Esophagus muscularis mucosa (tissue), 4 donors: ENCODE measurements around the gene PYGB. TPM values are rescaled to one million over a fixed set of nuclear protein-coding genes. Genes with fewer than 3 reads are reported as not detected.

Experiments used
- DNase-seq: peaks from one replicate; pipeline ENCODE4 v3.0.0-alpha.2; 2017; ENCODE audit errors: extremely low spot score
- H3K27ac ChIP-seq, 4 donors: fragments of 200-600 bp; sonication (generic); replicated peaks in 1 of 4; 1 replicate in 3 of 4; 2 replicates in 1 of 4; pipeline ENCODE4 v1.5.1; 2016 to 2019; ENCODE audit warnings: mild to moderate bottlenecking in 1 of 4
- H3K27me3 ChIP-seq, 4 donors: fragments of 200-600 bp; sonication (generic); one replicate each; pipeline versions ENCODE4 v1.5.1 to v1.6.0; 2016 to 2019
- H3K36me3 ChIP-seq, 4 donors: fragments of 200-600 bp; sonication (generic); one replicate each; pipeline ENCODE4 v1.5.1; 2016 to 2019
- H3K4me1 ChIP-seq, 4 donors: fragments of 200-600 bp; sonication (generic); one replicate each; pipeline ENCODE4 v1.5.1; 2016 to 2019
- H3K4me3 ChIP-seq, 4 donors: fragments of 200-600 bp; sonication (generic); 1 replicate in 2 of 4; 2 replicates in 2 of 4; pipeline ENCODE4 v1.5.1; 2016 to 2019; ENCODE audit warnings: mild to moderate bottlenecking in 4 of 4, moderate library complexity in 1 of 4
- H3K9me3 ChIP-seq, 4 donors: fragments of 200-600 bp; sonication (generic); 1 replicate in 3 of 4; 2 replicates in 1 of 4; pipeline ENCODE4 v1.5.1; 2016 to 2019
- EP300 ChIP-seq: sonication (generic); formaldehyde crosslinking; IDR thresholded peaks from one replicate; pipeline ENCODE4 v1.6.1; 2017; ENCODE audit warnings: antibody characterized with exemption
- POLR2A ChIP-seq: fragments of 450-650 bp; IDR thresholded peaks from one replicate; pipeline ENCODE4 v1.6.1; 2017; ENCODE audit warnings: antibody characterized with exemption, moderate library complexity, mild to moderate bottlenecking, low read depth
- POLR2AphosphoS5 ChIP-seq, 2 donors: sonication (generic); formaldehyde crosslinking; IDR thresholded peaks; one replicate each; pipeline ENCODE4 v1.6.1; 2017; ENCODE audit warnings: antibody characterized with exemption in 2 of 2
- WGBS: methylation state at CpG from one replicate; pipeline ENCODE4 v1.1.5; 2018; 5-methylcytosine and 5-hydroxymethylcytosine counted together
- intact Hi-C: fragments of 100-400 bp; cut with DNase I; formaldehyde crosslinking; loops from one replicate; pipeline ENCODE4 v1.15.1; 2023
- total RNA-seq, 4 donors: library from RNA; depleted of rRNA; stranded (reverse); fragments of >200 nt; gene quantifications; one replicate each; pipeline versions ENCODE4 v1.1.0 to v1.2.1, GENCODE V29; 2016
- TF ChIP-seq, protein P1 (sequence below), 3 experiments: fragments of 200-600 bp in 2 of 3; fragments of 450-650 bp in 1 of 3; sonication (generic) in 2 of 3; IDR thresholded peaks; one replicate each; pipeline ENCODE4 v1.5.1; 2017 to 2019; ENCODE audit warnings: antibody characterized with exemption in 3 of 3, mild to moderate bottlenecking in 2 of 3, moderate library complexity in 1 of 3

The PYGB gene
- total RNA-seq, 4 donors from 2014 or later, result 398 to 632 (median 462) TPM

DNA sequence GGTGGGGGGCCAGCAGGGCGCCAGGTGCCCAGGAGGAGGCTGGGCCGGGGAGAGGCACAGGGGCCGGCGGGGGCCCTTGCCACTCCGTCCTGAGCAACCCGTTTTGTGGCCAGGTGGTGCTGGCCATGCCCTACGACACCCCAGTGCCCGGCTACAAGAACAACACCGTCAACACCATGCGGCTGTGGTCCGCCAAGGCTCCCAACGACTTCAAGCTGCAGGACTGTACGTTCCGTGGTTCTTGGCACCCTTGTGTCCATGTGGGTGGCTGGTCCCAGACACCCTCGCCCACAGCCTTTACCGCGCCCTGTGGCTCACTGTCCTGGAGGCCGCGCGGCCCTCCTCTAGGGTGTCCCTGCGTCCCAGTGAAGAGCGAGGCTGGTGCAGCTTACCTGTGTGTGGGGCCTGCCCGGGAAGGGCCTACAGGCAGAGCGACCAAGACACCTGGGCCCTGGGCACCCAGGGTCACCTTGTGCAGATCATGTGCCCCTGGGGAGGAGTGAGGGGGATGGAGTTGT is 28.7 kb downstream of the PYGB start:
- Histone ChIP-seq H3K4me3 (no peak overlapping the region), H3K27ac (peak overlapping the region; percentile 79 to 86 (median 84)), H3K36me3 (peaks cover 40 to 98% (median 96%) of the 10 kb centered on the region in 4 donors), H3K9me3 (no peaks in the 10 kb centered on the region), H3K4me1 (peaks cover 47 to 74% (median 70%) of the 10 kb centered on the region in 4 donors), H3K27me3 (no peaks in the 10 kb centered on the region)
- WGBS, result 78% methylated on average over 6 of the region's 24 CpGs
- DNase-seq, result no peak
- no peak for TF ChIP-seq POLR2A
- no peak for TF ChIP-seq POLR2AphosphoS5 (IDR thresholded peaks at IDR 0.05)
- TF ChIP-seq, protein P1, sequence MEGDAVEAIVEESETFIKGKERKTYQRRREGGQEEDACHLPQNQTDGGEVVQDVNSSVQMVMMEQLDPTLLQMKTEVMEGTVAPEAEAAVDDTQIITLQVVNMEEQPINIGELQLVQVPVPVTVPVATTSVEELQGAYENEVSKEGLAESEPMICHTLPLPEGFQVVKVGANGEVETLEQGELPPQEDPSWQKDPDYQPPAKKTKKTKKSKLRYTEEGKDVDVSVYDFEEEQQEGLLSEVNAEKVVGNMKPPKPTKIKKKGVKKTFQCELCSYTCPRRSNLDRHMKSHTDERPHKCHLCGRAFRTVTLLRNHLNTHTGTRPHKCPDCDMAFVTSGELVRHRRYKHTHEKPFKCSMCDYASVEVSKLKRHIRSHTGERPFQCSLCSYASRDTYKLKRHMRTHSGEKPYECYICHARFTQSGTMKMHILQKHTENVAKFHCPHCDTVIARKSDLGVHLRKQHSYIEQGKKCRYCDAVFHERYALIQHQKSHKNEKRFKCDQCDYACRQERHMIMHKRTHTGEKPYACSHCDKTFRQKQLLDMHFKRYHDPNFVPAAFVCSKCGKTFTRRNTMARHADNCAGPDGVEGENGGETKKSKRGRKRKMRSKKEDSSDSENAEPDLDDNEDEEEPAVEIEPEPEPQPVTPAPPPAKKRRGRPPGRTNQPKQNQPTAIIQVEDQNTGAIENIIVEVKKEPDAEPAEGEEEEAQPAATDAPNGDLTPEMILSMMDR (IDR thresholded peaks at IDR 0.05), result no peak
- TF ChIP-seq EP300, result no peak
- intact Hi-C loops, result no loop called here

DNA sequence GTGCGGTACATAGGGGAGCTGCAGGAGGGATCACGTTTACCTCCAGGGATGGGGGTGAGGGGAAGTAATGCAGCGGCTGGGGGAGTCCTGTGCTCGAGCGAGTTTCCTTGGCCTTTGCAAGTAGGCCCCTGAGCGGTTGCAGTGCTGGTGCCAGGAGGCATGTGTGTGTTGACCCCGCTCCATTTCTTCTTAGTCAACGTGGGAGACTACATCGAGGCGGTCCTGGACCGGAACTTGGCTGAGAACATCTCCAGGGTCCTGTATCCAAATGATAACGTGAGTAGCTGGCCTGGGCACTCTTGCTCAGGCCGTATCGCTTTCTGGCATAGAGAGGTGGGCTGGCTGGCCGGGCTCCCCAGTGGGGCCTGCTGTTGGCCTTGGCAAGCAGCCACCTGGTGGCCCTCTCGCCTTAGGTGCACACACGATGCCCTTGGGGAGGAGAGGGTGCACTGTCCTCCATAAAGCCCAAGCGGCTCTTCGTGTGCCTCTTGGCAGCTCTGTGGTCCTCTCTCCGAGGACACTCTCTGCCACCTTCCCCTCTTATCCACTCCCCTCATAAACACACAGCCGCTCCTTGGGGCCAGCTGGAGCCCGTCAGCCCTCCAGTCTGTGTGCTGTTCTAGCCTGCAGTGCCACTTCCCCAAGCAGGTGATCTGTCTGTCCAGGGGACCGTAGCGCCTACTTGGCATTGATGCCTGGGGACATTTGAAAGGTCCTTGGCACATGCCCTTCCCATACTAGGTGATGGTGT is 29.3 kb downstream of the PYGB start:
- Histone ChIP-seq H3K27me3 (no peaks in the 10 kb centered on the region), H3K36me3 (peaks cover 42 to 98% (median 96%) of the 10 kb centered on the region in 4 donors), H3K9me3 (no peaks in the 10 kb centered on the region), H3K4me1 (peaks cover 42 to 68% (median 64%) of the 10 kb centered on the region in 4 donors), H3K4me3 (no peak overlapping the region), H3K27ac (peak overlapping the region; percentile 31 to 86 (median 84))
- no peak for DNase-seq
- no peak for TF ChIP-seq EP300
- TF ChIP-seq, protein P1 (IDR thresholded peaks at IDR 0.05), result no peak
- 85% methylated on average over 23 of the region's 24 CpGs for WGBS
- intact Hi-C loops, result no loop called here

DNA sequence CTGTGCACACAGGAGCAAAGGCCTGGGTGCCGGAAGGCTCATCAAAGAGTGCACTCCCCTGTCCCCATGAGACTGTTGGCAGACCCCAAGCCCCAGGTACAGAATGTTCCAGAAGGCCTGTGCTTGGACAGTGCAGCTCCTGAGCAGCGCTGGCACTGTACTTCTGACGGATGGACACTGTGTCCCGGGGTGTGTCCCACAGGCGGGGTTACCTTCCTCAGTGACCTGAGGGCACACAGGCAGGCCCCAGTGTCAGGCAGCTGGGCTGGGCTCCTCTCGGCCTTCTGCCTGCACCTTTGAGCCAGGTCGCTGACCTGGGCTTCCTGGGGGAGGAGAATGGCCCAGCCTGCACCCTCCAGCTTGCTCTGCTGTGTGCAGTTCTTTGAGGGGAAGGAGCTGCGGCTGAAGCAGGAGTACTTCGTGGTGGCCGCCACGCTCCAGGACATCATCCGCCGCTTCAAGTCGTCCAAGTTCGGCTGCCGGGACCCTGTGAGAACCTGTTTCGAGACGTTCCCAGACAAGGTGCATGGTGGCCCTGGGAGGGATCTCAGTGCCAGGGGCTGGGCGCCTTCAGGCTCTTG is 30.1 kb downstream of the PYGB start:
- no peaks in the 10 kb centered on the region for H3K9me3 ChIP-seq
- H3K36me3 ChIP-seq, result peaks cover 50 to 99% (median 97%) of the 10 kb centered on the region in 4 donors
- peak overlapping the region; percentile 31 to 86 (median 84) for H3K27ac ChIP-seq
- no peaks in the 10 kb centered on the region for H3K27me3 ChIP-seq
- WGBS, result 71% methylated on average over 1 of the region's 19 CpGs
- TF ChIP-seq POLR2A (no peak), POLR2AphosphoS5 (IDR thresholded peaks at IDR 0.05) (peak; percentile 13 to 18)
- no peak overlapping the region for H3K4me3 ChIP-seq
- intact Hi-C loops, result no loop called here
- peaks cover 34 to 60% (median 56%) of the 10 kb centered on the region in 4 donors for H3K4me1 ChIP-seq
- no peak for DNase-seq

DNA sequence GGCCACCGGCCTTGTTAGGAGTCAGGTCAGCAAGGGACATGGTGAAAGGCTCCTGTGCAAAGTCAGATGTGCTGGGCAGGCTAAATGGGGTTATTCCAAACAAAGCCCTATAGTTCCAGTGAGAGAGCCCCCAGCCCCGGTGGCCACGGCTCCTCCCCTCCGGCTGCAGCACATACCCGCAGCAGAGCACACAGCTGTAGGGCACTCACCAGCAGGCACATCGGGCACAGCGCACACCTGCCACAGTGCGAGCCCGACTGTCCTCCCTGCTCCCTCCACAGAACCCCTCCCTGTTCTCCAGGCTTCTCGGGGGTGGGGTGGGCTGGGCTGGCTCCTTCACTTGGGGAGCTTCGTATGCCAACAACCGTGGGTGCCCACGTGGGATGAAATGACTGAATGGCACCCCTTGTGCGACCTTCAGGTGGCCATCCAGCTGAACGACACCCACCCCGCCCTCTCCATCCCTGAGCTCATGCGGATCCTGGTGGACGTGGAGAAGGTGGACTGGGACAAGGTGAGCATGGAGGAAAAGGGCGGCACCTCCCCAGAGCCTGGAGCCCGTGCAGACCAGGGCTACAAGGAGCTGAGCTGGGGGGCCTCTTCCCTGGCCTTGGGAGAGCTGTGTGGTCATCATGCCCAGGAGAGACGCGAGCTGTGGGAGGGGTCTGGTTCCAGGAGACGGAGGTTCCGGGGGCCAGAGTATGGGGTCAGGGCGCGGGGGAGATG is 30.9 kb downstream of the PYGB start:
- no peak for DNase-seq
- Histone ChIP-seq H3K9me3 (no peaks in the 10 kb centered on the region), H3K27me3 (no peaks in the 10 kb centered on the region), H3K4me3 (no peak overlapping the region), H3K36me3 (peaks cover 58 to 100% (median 100%) of the 10 kb centered on the region in 4 donors), H3K27ac (peak overlapping the region; percentile 65 to 86 (median 84)), H3K4me1 (peaks cover 27 to 52% (median 48%) of the 10 kb centered on the region in 4 donors)
- intact Hi-C loops, result no loop called here
- WGBS, result 82% methylated on average over 14 of the region's 26 CpGs
- no peak for TF ChIP-seq POLR2AphosphoS5 (IDR thresholded peaks at IDR 0.05)
- TF ChIP-seq, protein P1 (IDR thresholded peaks at IDR 0.05), result no peak
- TF ChIP-seq POLR2A, result no peak

DNA sequence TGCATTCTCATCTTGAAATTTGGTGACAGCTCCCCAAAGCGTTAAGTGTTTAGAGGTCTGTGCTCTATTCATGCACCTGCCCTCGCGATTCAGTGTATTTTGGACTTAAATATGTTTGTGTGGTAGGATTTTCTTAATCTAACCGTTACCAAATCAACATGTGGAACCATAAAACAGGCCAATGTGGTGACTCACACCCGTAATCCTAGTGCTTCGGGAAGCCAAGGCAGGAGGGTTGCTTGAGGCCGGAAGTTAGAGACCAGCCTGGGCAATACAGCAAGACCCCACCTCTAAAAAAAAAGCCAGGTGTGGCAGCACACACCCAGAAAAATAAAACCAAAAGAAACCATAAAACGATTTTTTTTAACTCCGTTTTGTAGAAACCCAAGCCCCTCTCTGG is 31.5 kb downstream of the PYGB start:
- H3K4me1 ChIP-seq, result peaks cover 21 to 46% (median 42%) of the 10 kb centered on the region in 4 donors
- TF ChIP-seq POLR2AphosphoS5 (IDR thresholded peaks at IDR 0.05), result no peak
- no peak for TF ChIP-seq POLR2A
- TF ChIP-seq, protein P1 (IDR thresholded peaks at IDR 0.05), result no peak
- TF ChIP-seq EP300, result no peak
- intact Hi-C loops, result no loop called here
- no peak overlapping the region for H3K4me3 ChIP-seq
- no peak for DNase-seq
- no peaks in the 10 kb centered on the region for H3K9me3 ChIP-seq
- H3K27me3 ChIP-seq, result no peaks in the 10 kb centered on the region
- peaks cover 59 to 100% (median 100%) of the 10 kb centered on the region in 4 donors for H3K36me3 ChIP-seq
- peak overlapping the region; percentile 65 to 86 (median 84) for H3K27ac ChIP-seq
- WGBS, result 84% methylated on average over 9 of the region's 9 CpGs
